Activated T-cell treated with anti-CD3 and anti-CD28 coated beads, Interleukin-2, amount 50 U/mL, for 1 hour (primary cell): Measurements from ENCODE around the gene IBSP.

Experiments
- DNase-seq: peaks from one replicate; pipeline ENCODE4 v3.0.0-alpha.2; 2020

The IBSP gene

DNA sequence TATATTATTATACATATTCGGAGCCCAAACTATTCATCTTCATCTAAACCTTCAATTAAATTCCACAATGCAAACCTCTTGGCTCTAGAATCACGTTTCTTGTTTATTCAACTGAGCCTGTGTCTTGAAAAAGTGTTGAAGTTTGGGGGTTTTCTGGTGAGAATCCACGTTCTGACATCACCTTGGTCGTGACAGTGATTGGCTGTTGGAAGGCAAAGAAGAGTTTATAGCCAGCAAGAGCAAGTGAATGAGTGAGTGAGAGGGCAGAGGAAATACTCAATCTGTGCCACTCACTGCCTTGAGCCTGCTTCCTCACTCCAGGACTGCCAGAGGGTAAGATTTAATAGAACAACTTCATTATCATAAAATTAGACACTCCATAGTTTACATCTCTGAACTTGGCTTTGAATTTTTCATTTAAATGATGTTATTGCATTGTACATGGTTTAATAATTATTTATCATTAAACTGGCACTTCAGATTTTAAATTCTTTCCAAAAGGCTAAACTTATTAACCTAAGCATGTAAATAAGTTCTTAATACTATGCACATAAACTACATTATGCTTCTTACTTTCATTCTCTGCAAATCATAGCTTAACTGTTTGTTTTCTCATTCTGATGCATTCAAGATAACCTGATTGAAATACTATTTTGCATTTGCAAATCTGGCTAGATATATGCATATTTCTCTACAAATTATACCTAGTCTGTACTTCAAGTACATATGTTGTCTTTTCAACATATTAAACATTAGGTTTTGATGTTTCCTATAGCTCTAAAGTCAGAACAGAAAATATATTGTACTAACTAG, at the start of gene IBSP:
Gene IBSP, plus strand, starts transcription at position 254 of the 813 bp plus-strand sequence. CDS start 2,808 bp downstream, outside the sequence.
- DNase-seq, result no peak

DNA sequence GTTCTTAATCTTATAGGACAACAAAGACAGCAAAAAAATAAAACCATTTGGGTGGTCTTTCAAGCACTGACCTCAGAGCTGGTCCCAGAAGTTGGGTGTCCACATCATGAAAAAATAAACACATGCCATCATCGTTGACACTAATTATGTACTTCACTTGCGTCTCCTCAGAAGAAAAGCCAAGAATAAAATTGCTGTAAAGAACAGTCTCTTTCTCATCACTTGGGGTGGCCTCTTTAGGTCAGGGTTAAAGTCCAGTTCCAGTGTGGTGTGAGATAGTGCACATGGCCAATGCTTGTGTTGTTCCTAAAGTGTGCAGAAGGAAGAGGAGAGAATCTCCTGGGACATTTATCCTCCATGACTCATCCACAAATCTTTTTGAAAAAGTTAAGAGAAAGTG, 49.5 kb upstream of the IBSP start:
- DNase-seq, result no peak

- DNase-seq, result no peak
Measured at GRCh38 chr4:87758270-87758669, 41.1 kb upstream of the IBSP start.

DNA sequence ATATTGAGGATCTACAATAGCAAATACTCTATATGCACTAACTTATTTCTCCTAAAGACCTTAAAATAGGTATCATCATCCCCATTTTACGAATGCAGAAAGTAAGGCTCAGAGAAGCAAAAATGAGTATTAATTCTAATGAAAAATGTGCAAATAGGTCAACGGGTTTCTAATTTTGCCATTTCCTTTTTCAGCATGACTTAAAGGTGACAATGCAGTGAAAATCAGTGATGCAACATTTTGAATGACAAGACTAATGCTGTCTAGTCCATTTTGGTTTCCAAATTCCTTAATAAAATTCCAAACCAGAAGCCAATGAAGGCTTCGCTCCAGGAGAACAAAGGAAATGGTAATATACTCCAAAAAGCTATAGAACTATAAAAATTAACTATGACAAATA, 37.0 kb upstream of the IBSP start:
- DNase-seq, result no peak

GRCh38 chr4:87781569-87781968, 17.8 kb upstream of the IBSP start:
- DNase-seq, result no peak

GRCh38 chr4:87783781-87784180, 15.6 kb upstream of the IBSP start:
- DNase-seq, result no peak

GRCh38 chr4:87785731-87786509, 13.4 kb upstream of the IBSP start:
- no peak for DNase-seq

- DNase-seq, result no peak
Measured at GRCh38 chr4:87802858-87803257, 3.5 kb downstream of the IBSP start.

GRCh38 chr4:87803421-87803820, 4.1 kb downstream of the IBSP start:
- no peak for DNase-seq

DNA sequence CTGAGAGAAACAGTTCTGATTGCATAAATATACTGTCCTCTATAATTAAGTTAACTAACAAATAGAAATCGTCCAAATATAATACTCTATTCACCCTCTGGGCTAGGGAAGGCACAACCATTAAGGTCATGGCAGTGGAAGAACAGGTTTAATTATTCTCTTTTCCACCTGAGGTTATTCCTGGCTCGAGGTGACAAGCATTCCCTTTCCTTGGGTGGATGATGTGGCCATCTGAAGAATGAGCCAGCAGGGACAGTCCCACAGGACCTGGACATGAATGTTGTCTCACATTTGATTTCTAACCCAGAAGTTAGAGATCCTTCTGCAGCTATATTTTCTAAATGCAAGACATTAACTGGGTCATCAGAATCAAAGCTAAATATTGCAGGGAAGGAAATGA, 5.5 kb downstream of the IBSP start:
- DNase-seq, result no peak

GRCh38 chr4:87805971-87806370, 6.6 kb downstream of the IBSP start:
- no peak for DNase-seq

DNA sequence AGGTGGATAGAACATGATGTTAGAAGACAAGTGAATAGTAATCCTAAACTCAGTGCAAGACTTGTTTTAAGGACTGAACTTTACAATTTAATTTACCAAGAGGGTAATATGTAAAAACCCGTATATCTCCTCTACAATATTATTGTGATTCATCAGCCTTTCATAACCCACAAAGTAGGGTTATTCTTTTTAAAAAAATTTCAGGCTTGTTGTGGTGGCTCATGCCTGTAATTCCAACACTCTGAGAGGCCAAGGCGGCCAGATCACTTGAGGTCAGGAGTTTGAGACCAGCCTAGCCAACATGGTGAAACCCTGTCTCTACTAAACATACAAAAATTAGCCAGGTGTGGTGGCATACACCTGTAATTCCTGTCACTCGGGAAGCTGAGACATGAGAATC, 7.2 kb downstream of the IBSP start:
- DNase-seq, result no peak

GRCh38 chr4:87807402-87807801, 8.0 kb downstream of the IBSP start:
- no peak for DNase-seq

DNA sequence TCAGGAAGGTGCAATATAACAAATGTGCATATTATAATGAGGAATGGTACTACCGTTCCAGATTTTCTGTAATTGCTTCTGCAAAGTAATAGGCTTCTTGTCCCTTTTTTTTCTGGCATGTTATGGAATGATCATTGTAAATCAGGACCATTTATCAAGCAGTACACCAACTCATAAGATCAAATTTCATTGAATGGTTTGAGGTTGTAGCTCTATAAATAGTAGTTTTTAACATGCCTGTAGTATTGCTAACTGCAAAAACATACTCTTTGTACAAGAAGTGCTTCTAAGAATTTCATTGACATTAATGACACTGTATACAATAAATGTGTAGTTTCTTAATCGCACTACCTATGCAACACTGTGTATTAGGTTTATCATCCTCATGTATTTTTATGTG, 12.6 kb downstream of the IBSP start:
- DNase-seq, result no peak

DNA sequence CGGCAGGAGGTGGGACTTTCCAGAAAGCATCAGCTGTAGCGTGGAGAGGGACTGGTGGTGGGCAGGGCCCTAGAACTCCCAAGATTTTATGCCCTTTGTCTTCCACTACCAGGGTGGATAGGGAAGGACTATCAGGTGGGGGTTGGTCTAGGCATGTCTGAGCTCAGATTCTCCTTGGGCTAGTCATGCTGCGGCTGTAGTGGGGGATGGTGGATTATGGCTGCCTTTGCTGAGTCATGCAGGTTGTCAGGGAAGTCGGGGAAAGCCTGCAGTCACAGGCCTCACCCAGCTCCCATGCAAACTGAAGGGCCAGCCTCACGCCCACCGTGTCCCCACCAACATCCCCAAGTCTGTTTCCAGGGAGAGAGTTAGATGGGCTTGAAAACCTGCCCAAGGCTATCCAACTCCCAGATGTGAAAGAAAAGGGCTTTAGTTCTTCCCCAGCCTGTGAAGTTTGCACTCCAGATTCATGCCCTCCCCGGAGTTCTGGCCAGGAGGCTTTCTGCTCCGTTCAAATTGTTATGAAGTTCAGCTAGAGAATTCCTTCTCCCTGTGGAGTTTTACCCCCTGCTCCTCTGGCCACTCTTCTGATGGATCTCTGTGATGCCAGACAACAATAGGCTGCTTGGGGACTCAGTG, 20.0 kb downstream of the IBSP start:
- no peak for DNase-seq

GRCh38 chr4:87823200-87823599, 23.8 kb downstream of the IBSP start:
- no peak for DNase-seq

DNA sequence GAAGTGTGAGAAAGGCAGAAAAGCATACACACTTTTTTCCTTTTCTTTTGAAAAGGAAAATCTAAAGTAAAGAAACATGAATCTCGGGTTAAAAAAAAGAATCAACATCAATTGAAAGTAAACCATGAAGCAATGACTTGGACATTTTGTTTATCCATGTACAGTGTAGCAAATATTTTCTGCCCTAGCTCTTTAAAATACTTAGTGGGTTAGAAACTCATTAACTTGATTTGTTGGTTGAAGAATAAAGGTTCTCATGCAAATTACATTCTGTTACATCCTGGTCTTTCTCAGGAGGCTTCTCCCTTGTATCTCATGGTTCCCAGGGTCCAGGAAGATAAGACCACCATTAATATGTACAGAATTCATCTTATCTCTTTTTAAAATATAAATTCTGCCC, 24.4 kb downstream of the IBSP start:
- no peak for DNase-seq

- no peak for DNase-seq
Measured at GRCh38 chr4:87824352-87824751, 25.0 kb downstream of the IBSP start.

- DNase-seq, result no peak
Measured at GRCh38 chr4:87832669-87833068, 33.3 kb downstream of the IBSP start, which contains the start of gene MEPE. Gene MEPE, plus strand, starts transcription at chr4:87832969. Its CDS starts 1,746 bp downstream, at chr4:87834715.

GRCh38 chr4:87834401-87834800, 35.0 kb downstream of the IBSP start:
- DNase-seq, result no peak

DNA sequence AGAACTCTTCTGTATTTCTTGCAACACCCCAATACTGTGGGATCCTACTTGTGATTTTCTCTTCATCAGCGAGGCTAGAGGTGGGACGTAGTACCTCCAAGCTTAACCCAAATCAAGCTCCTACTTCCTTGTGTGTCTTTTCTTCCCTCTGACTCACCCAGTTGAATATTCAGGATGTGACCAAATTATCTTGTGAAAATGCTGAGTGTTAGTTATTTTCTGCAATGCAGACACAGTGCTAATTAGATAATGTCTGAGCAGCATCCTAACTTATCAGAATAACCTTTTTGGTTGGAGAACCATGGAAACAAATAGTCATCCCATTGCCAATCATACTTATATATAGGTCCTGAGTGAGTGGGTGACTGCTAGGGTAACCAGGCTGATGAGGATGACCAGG, 35.8 kb downstream of the IBSP start:
- DNase-seq, result no peak

GRCh38 chr4:87835743-87836142, 36.4 kb downstream of the IBSP start:
- no peak for DNase-seq

DNA sequence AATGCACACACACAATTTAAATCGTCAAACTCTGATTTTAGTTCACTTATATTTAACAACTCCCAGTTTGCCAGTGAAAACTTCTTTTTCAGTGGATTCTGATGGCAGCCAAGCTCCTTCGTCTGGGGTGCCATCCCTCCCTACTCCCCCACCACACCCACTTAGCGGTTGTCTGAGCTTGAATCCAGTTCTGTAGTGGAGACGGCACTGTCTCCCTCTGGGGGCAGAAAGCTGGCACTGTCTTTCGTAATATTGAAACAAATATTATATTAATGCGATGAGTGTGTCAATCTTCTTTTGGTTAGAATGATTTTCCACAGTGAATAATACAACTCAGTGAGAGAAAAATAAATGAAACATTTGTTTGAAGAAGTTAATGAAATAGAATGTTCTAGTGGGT, 38.9 kb downstream of the IBSP start:
- no peak for DNase-seq
